GM19438 (cell line): ENCODE results near the gene KCNMB3.
"Not testable (repeated sequence)": the region's sequence is repeated elsewhere in the genome, so short reads cannot be mapped to it uniquely, and the experiment has no call there.

ENCODE experiments used
- ATAC-seq: cut with Tn5 transposase; IDR thresholded peaks from one replicate; pipeline ENCODE4 v1.9.1; 2021; ENCODE audit warnings: low read depth; ENCODE audit not compliant: unreplicated experiment

The KCNMB3 gene

DNA sequence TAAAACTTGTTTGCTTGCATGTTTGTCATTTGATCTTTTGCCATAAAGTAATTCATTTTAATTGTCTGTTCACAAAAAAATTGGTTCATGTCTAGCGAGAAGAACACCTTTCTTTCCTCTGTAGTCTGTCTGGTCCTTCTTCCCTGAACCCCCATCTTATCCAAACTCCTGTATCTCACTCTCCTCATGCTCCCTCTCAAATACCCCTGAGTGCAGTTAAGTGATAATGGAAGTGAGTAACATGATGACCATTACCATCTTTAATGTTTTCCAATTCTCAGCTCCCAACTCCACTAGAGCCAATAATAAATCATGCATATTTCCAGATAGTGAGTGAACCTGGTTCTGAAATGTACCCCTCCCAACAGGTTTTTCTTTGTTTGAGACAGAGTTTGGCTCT, 14.2 kb upstream of the KCNMB3 start:
- no peak for ATAC-seq

- no peak for ATAC-seq
Observed at GRCh38 chr3:179264449-179264848, 13.5 kb upstream of the KCNMB3 start.

DNA sequence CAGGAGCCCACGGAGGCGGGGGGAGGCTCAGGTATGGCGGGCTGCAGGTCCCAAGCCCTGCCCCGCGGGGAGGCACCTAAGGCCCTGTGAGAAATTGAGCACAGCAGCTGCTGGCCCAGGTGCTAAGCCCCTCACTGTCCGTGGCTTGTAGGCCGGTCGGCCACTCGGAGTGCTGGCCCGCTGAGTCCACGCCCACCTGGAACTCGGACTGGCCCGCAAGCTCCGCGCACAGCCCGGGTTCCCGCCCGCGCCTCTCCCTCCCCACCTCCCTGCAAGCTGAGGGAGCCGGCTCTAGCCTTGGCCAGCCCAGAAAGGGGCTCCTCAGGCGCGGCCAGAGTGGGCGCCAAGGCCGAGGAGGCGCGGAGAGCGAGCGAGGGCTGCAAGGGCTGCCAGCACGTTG, 12.2 kb upstream of the KCNMB3 start:
- ATAC-seq = no peak

- peak; percentile 95 for ATAC-seq
Observed at GRCh38 chr3:179260949-179261765, 10.2 kb upstream of the KCNMB3 start.

DNA sequence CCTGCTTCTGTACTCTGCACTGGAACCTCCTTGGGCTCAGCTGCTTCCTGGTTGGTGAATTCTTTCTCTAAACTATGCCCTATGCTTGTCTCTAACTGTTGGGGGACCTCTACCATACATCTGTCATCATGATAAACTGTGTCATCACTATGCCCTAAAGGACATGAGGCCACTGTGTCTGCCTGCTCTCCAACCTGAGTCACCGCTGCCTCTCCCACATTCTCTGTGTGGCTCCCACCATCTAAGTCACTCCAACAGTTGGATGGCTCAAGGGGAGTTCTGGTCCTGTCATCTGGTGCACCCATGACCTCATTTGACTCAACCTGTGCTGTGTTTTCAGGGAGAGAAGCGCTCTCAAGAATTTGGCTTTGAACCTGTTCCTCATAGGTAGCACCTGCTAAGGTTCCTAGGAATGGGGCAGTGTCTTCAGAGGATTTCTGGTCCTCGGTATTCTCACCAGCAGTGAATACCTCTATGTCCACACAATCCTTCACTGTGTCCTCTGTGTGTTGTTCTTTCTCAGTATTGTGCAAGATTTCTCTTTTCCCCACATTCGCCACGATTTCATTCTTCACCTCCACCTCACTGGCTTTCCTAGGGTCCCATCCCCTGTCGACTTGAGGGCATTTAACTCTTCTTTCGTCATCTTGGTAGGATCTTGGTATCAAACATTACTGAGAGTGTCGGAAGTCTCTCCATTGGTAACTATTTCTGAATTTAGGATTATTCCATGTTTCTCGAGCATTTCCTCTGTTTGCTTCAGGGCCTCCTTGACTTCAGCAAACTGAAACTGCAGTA, 9.2 kb upstream of the KCNMB3 start:
- not testable (repeated sequence) for ATAC-seq

GRCh38 chr3:179258820-179259219, 7.9 kb upstream of the KCNMB3 start:
- no peak for ATAC-seq

GRCh38 chr3:179257742-179258141, 6.8 kb upstream of the KCNMB3 start:
- ATAC-seq = not testable (repeated sequence)

GRCh38 chr3:179256813-179257212, 5.9 kb upstream of the KCNMB3 start:
- ATAC-seq = no peak

GRCh38 chr3:179247289-179248015, 3.5 kb downstream of the KCNMB3 start:
- ATAC-seq = no peak

DNA sequence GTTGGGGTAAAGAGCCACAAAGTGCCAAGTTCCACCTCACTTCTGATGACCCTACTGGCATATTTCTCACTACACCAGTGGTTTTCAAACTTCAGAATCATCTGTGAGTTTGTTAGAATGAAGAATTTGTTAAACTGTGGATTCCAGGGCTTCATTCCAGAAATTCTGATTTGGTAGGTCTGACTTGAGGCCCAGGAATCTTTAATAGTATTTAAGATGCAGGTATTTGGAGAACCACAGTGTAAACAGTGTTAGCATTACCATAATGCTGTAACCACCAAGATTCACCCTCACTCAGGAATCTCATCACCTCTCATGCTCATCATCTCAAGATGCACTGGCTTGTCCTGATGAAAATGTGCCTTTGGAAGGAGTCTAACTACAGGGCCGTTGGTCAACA, 6.0 kb downstream of the KCNMB3 start:
- no peak for ATAC-seq

DNA sequence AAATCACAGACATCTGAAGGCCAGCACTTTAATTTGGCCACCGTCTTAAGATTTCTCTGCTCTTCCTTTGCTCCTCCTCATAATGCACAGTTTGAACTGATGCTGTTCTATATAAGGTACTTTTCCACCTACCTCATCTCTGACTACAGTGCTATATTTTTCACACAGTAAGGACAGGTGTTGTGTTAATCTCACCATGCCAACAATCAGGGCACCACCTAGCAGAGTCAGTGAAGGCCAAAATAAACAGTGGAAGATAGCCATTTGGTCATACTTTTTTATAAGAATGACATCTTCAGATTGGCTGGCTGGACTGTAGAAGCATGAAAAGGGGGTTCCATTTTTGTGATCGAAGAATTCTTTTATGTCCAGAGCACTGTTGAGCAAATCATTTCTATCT, 8.1 kb downstream of the KCNMB3 start:
- not testable (repeated sequence) for ATAC-seq

DNA sequence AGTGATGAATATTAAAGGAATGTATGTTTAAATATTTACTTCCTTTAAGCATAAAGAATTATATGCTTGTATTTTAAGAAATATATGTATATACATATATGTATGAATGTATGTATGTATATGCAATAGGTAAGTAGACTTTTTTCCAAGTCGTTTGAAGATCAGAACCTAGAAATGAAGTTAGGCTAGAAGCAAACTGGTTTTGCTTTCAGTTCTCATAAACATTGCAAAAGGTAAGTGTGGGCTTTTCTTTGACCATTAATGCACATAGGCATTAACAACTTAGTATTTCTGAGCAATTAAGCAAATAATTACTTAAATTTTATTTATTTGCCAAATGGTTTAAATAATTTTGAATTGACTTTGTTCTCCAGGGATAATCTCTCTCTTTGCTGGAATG, 10.6 kb downstream of the KCNMB3 start:
- ATAC-seq = not testable (repeated sequence)

DNA sequence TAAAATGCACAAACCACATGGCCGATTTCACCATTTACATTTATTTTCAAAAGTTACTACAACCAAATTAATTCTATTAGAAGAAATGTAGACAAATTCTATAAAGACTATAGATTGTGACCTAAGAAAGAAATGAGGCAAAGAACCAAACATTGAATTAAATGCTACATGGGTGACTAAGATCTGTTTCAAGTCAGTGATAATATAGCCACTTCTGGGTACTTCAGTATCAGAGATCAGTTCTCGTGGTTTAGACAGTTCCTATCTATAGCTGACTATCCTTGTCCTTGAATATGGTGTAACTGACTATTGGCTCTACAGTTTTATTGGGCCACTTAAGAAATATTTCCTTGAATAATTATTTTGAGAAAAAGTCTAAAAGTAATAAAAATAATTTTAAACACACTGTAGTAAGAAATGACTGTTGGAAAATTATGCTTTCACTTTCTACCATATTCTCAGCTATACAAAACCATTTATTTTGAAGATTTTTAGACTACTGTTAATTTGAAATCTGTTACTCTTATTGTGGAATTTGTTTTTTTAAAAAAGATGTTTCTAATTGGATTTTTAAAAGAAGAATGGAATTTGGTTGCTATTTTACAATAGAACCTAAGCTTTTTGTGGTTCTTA, 14.1 kb downstream of the KCNMB3 start:
- peak; percentile 71 for ATAC-seq

DNA sequence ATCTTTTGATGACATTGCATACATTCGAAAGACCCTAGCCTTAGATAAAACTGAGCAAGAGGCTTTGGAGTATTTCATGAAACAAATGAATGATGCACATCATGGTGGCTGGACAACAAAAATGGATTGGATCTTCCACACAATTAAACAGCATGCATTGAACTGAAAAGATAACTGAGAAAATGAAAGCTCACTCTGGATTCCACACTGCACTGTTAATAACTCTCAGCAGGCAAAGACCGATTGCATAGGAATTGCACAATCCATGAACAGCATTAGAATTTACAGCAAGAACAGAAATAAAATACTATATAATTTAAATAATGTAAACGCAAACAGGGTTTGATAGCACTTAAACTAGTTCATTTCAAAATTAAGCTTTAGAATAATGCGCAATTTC, 16.7 kb downstream of the KCNMB3 start:
- no peak for ATAC-seq

GRCh38 chr3:179233043-179233442, 17.9 kb downstream of the KCNMB3 start:
- ATAC-seq = no peak

DNA sequence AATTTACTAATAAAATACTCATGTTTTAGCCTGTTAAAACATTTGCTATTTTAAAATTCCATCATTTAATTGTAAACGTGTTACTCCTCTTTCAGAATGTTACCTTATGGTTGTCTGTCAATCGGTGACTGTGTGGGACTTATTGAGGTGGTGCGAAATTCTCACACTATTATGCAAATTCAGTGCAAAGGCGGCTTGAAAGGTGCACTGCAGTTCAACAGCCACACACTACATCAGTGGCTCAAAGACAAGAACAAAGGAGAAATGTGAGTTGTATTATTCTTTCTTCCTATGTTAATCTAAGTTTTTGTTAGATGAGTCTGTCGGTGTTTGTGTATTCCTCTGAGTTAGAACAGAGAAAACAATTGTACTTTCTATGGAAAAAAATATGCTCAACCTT, 21.7 kb downstream of the KCNMB3 start:
- no peak for ATAC-seq

DNA sequence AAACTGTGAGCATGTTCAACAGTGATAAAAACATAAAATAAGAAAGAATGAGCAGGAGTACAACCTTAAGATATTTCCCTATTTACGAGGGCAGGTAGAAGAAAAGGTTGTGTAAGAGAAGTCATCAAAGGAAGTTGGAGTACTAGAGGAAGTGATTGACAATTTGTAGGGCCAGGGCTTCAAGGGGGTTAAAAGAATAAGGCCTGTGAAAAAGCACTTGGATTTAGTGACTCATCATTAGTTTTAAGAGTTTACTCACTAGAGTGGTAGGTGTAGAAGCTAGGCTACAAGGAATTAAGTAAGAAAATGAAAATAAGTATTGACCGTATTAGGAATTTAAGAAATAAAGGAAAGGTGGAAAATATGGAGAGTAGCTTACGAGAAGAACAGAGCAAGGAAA, 23.6 kb downstream of the KCNMB3 start:
- ATAC-seq = no peak

DNA sequence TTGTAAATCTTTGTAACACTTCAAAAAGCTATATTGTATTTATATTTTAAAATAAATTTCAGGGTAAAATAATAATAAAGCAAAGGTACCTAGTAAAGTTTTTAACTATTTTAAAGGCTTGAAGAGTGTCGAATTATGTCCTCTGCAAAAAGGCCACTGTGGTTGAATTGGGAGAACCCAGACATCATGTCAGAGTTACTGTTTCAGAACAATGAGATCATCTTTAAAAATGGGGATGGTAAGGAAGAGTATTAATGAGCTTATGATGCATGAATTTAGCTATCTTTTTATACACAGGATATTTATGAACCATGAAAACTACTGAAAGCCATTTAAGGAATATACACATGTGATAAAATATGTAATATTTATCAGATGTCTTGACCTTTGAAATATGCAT, 26.3 kb downstream of the KCNMB3 start:
- no peak for ATAC-seq

- no peak for ATAC-seq
Observed at GRCh38 chr3:179223548-179223947, 27.4 kb downstream of the KCNMB3 start.

GRCh38 chr3:179218213-179218612, 32.7 kb downstream of the KCNMB3 start:
- not testable (repeated sequence) for ATAC-seq

DNA sequence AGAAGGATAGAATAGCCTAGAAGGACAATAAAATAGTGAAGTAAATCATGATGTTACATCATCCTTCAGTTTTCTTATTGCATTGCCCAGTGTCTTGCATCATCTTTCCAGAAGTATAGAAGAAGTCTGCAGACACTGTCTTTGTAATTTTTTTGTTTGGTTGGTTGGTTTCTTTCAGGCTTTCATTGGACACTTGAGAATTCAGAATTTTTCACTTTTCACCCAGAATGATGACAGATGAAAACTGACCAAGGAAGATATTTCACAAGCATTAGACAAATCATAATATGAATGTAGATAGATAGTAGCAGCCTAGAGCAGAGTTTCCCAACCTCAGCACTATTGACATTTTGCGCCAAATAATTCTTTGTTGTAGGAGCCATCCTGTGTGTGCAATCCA, 35.4 kb downstream of the KCNMB3 start:
- ATAC-seq = not testable (repeated sequence)
